H9 (cell line): Measurements from ENCODE around the gene GLS. TPM values are rescaled to one million over a fixed set of nuclear protein-coding genes. Genes with fewer than 3 reads are reported as not detected.

Experiments
- DNase-seq: peaks from one replicate; pipeline ENCODE4 v3.0.0-alpha.2; 2017
- H2AFZ ChIP-seq: one replicate; pipeline ENCODE4 v1.6.1; 2013; ENCODE audit warnings: mild to moderate bottlenecking, low read length, control low read depth, moderate library complexity
- H2AK5ac ChIP-seq: 2 replicates; pipeline ENCODE4 v1.6.1; 2013; ENCODE audit warnings: low read length, control low read depth, mixed read lengths; ENCODE audit not compliant: insufficient read length
- H2BK120ac ChIP-seq: one replicate; pipeline ENCODE4 v1.6.1; 2013; ENCODE audit warnings: low read depth, mild to moderate bottlenecking, low read length, control low read depth, inconsistent platforms; ENCODE audit not compliant: poor library complexity, severe bottlenecking
- H2BK12ac ChIP-seq: 2 replicates; pipeline ENCODE4 v1.6.1; 2013; ENCODE audit warnings: low read length, control low read depth, mixed read lengths, low read depth; ENCODE audit not compliant: insufficient read length
- H2BK15ac ChIP-seq: 2 replicates; pipeline ENCODE4 v1.6.1; 2013; ENCODE audit warnings: low read depth, low read length, control low read depth
- H2BK20ac ChIP-seq: one replicate; pipeline ENCODE4 v1.6.1; 2013; ENCODE audit warnings: low read depth, mild to moderate bottlenecking, low read length, control low read depth, inconsistent platforms; ENCODE audit not compliant: poor library complexity, severe bottlenecking
- H2BK5ac ChIP-seq: 2 replicates; pipeline ENCODE4 v1.6.1; 2013; ENCODE audit warnings: low read length, control low read depth, mixed read lengths; ENCODE audit not compliant: insufficient read length
- H3K14ac ChIP-seq: 2 replicates; pipeline ENCODE4 v1.6.1; 2013; ENCODE audit warnings: low read length, control low read depth; ENCODE audit not compliant: insufficient read depth
- H3K18ac ChIP-seq: 2 replicates; pipeline ENCODE4 v1.6.1; 2013; ENCODE audit warnings: low read depth, mild to moderate bottlenecking, mixed read lengths, low read length, control low read depth; ENCODE audit not compliant: insufficient read length
- H3K23ac ChIP-seq: 2 replicates; pipeline ENCODE4 v1.6.1; 2013; ENCODE audit warnings: low read length, control low read depth, mixed read lengths, low read depth; ENCODE audit not compliant: insufficient read length
- H3K23me2 ChIP-seq: 2 replicates; pipeline ENCODE4 v1.6.1; 2013; ENCODE audit warnings: low read depth, mild to moderate bottlenecking, mixed read lengths, low read length, control low read depth; ENCODE audit not compliant: insufficient read length, poor library complexity, severe bottlenecking
- H3K27ac ChIP-seq: 2 replicates; pipeline ENCODE4 v1.5.1; 2013; ENCODE audit warnings: low read length, control low read depth, mixed read lengths, low read depth; ENCODE audit not compliant: insufficient read length
- H3K27me3 ChIP-seq: 2 replicates; pipeline ENCODE4 v1.6.1; 2013; ENCODE audit warnings: low read length, control low read depth, inconsistent platforms; ENCODE audit not compliant: insufficient read depth
- H3K4ac ChIP-seq: 2 replicates; pipeline ENCODE4 v1.6.1; 2013; ENCODE audit warnings: low read depth, mild to moderate bottlenecking, control low read depth, inconsistent platforms, low read length, moderate library complexity
- H3K4me1 ChIP-seq: 2 replicates; pipeline ENCODE4 v1.6.1; 2013; ENCODE audit warnings: low read length, control low read depth, inconsistent platforms; ENCODE audit not compliant: insufficient read depth
- H3K4me2 ChIP-seq: 2 replicates; pipeline ENCODE4 v1.6.1; 2013; ENCODE audit warnings: low read length, control low read depth, mixed read lengths; ENCODE audit not compliant: insufficient read length, insufficient read depth
- H3K56ac ChIP-seq: 2 replicates; pipeline ENCODE4 v1.6.1; 2013; ENCODE audit warnings: low read depth, mild to moderate bottlenecking, mixed read lengths, low read length, control low read depth; ENCODE audit not compliant: insufficient read length
- H3K79me1 ChIP-seq: 2 replicates; pipeline ENCODE4 v1.6.1; 2013; ENCODE audit warnings: low read depth, mild to moderate bottlenecking, moderate library complexity, low read length, control low read depth, inconsistent platforms; ENCODE audit not compliant: insufficient read depth, poor library complexity, severe bottlenecking
- H3K79me2 ChIP-seq: 2 replicates; pipeline ENCODE4 v1.6.1; 2013; ENCODE audit warnings: low read length, control low read depth, inconsistent platforms; ENCODE audit not compliant: insufficient read depth
- H3K9ac ChIP-seq: 2 replicates; pipeline ENCODE4 v1.6.1; 2013; ENCODE audit warnings: low read length, control low read depth, mixed read lengths; ENCODE audit not compliant: insufficient read length; ENCODE audit errors: extremely low read depth
- H3K9me3 ChIP-seq: one replicate; pipeline ENCODE4 v1.6.1; 2013; ENCODE audit warnings: low read depth, low read length, inconsistent platforms; ENCODE audit not compliant: control insufficient read depth
- H3T11ph ChIP-seq: one replicate; pipeline ENCODE4 v1.6.1; 2013; ENCODE audit warnings: mild to moderate bottlenecking, low read length, control low read depth, inconsistent platforms
- H4K20me1 ChIP-seq: one replicate; pipeline ENCODE4 v1.6.1; 2013; ENCODE audit not compliant: control insufficient read depth, insufficient read length, insufficient read depth
- H4K5ac ChIP-seq: 2 replicates; pipeline ENCODE4 v1.6.1; 2013; ENCODE audit warnings: low read depth, mild to moderate bottlenecking, mixed read lengths, low read length, control low read depth; ENCODE audit not compliant: insufficient read length
- H4K8ac ChIP-seq: replicated peaks from 2 replicates; pipeline ENCODE4 v1.6.1; 2013; ENCODE audit warnings: low read length, control low read depth, mixed read lengths, low read depth; ENCODE audit not compliant: insufficient read length
- H4K91ac ChIP-seq: 2 replicates; pipeline ENCODE4 v1.6.1; 2013; ENCODE audit warnings: low read depth, mild to moderate bottlenecking, moderate library complexity, mixed read lengths, low read length, control low read depth; ENCODE audit not compliant: insufficient read length
- H3K27ac Mint-ChIP-seq, 3 experiments: 2 replicates in 2 of 3; 3 replicates in 1 of 3; pipeline ENCODE4 v1.8.0; 2020 to 2021; ENCODE audit warnings: mixed read lengths in 3 of 3, mild to moderate bottlenecking in 1 of 3, moderate library complexity in 1 of 3
- H3K27me3 Mint-ChIP-seq: 2 replicates; pipeline ENCODE4 v1.8.0; 2021; ENCODE audit warnings: low read depth, mild to moderate bottlenecking, moderate library complexity, mixed read lengths
- H3K36me3 Mint-ChIP-seq, 3 experiments: 2 replicates in 2 of 3; 3 replicates in 1 of 3; pipeline ENCODE4 v1.8.0; 2020 to 2021; ENCODE audit warnings: low read depth in 3 of 3, mixed read lengths in 3 of 3; ENCODE audit not compliant: insufficient read depth in 1 of 3
- H3K4me1 Mint-ChIP-seq, 2 experiments: 2 replicates each; pipeline ENCODE4 v1.8.0; 2020; ENCODE audit warnings: mixed read lengths in 2 of 2
- H3K4me3 Mint-ChIP-seq, 2 experiments: 2 replicates in 1 of 2; 3 replicates in 1 of 2; pipeline ENCODE4 v1.8.0; 2020 to 2021; ENCODE audit warnings: mild to moderate bottlenecking in 2 of 2, mixed read lengths in 2 of 2, moderate library complexity in 1 of 2
- H3K9me3 Mint-ChIP-seq, 2 experiments: 2 replicates in 1 of 2; 3 replicates in 1 of 2; pipeline ENCODE4 v1.8.0; 2020; ENCODE audit warnings: mild to moderate bottlenecking in 2 of 2, mixed read lengths in 2 of 2, moderate library complexity in 1 of 2
- CTCF ChIP-seq: fragments of 200-600 bp; sonication (generic); conservative IDR thresholded peaks from 3 replicates; pipeline ENCODE4 v1.8.0; 2021; ENCODE audit warnings: antibody characterized with exemption, mild to moderate bottlenecking
- WGBS: extraction: QIAGEN DNeasy Blood & Tissue Kit; methylation state at CpG from one replicate; pipeline ENCODE4 v1.1.7; 2013; ENCODE audit warnings: missing lambda C conversion rate, low lambda C conversion rate, mixed read lengths; ENCODE audit not compliant: insufficient read length; ENCODE audit errors: extremely low coverage; 5-methylcytosine and 5-hydroxymethylcytosine counted together
- total RNA-seq: library from RNA; stranded (reverse); gene quantifications from 2 replicates; pipeline ENCODE4 v1.2.1, GENCODE V29; 2021

The GLS gene
- total RNA-seq, 1 experiment from 2014 or later, result 69.3 TPM

- Histone ChIP-seq H2BK15ac (no peak overlapping the region), H3K4me2 (no peak overlapping the region), H2BK20ac (no peak overlapping the region), H3K4ac (no peak overlapping the region), H2BK5ac (no peak overlapping the region), H3K79me1 (no peaks in the 10 kb centered on the region), H3K18ac (no peak overlapping the region), H2AFZ (no peak overlapping the region), H3K27me3 (no peaks in the 10 kb centered on the region), H3K9me3 (no peaks in the 10 kb centered on the region), H3T11ph (no peak overlapping the region), H3K23me2 (no peaks in the 10 kb centered on the region), H3K23ac (no peak overlapping the region), H4K91ac (no peak overlapping the region), H3K27ac (no peak overlapping the region), H3K14ac (no peak overlapping the region), H2AK5ac (no peak overlapping the region), H3K56ac (no peak overlapping the region), H3K4me1 (peaks cover 2% of the 10 kb centered on the region; the same call in 1 of the 2 replicates), H2BK12ac (no peak overlapping the region), H4K20me1 (no peaks in the 10 kb centered on the region), H4K5ac (no peak overlapping the region), H3K9ac (no peak overlapping the region), H3K79me2 (no peaks in the 10 kb centered on the region), H4K8ac (no peak overlapping the region), H2BK120ac (no peak overlapping the region)
- WGBS, result no CpG with 5 or more reads among the region's 1 CpG
- TF ChIP-seq CTCF, result no peak
- Mint-ChIP-seq H3K9me3 (no peaks in the 10 kb centered on the region), H3K27ac (peak overlapping the region; percentile 23 to 92 (median 63); a peak in 3 of 7 replicates), H3K27me3 (no peaks in the 10 kb centered on the region), H3K4me1 (peaks cover 20 to 41% of the 10 kb centered on the region in 2 experiments), H3K36me3 (peaks cover 0 to 4% (median 0%) of the 10 kb centered on the region in 3 experiments; a peak in 1 of 7 replicates), H3K4me3 (no peak overlapping the region)
- DNase-seq, result no peak
Measured at GRCh38 chr2:190938771-190939335, 58.2 kb downstream of the GLS start.
